ENCODE data around the gene SP140L. TPM values are rescaled to one million over a fixed set of nuclear protein-coding genes. Genes with fewer than 3 reads are reported as not detected.
"Not testable (repeated sequence)": the region's sequence is repeated elsewhere in the genome, so short reads cannot be mapped to it uniquely, and the experiment has no call there.

The SP140L gene
- total RNA-seq, 2 donors from 2014 or later: 3.6 to 15.2 TPM

DNA sequence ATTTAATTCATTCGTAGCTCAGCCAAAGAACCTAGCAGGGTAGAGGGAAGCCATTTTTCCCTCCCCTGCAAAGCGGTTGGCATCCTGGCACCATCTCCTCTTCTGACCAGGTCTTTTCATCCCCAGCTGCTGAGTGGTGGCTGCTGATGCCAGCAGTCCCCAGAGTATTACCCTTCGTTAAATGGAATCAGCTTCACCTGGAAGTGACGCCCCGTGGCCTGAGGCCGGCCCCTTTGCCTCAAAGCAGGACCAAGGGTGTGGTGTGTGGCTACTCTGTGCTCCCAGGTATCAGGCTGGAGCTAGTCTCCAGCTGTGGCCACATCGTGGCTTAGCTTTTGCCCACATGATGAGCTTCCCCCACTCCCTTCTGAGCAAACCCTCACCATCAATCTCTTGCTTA is 76.8 kb downstream of the SP140L start:
- H3K4me1 ChIP-seq (replicated peaks): no peaks in the 10 kb centered on the region
- no peak for DNase-seq (ENCODE audit: low spot score)
- WGBS: 94% methylated on average over 7 of the region's 7 CpGs
- TF ChIP-seq POLR2A (IDR thresholded peaks at IDR 0.05) (no peak), POLR2AphosphoS5 (IDR thresholded peaks at IDR 0.05) (no peak)
- TF ChIP-seq, protein P1, sequence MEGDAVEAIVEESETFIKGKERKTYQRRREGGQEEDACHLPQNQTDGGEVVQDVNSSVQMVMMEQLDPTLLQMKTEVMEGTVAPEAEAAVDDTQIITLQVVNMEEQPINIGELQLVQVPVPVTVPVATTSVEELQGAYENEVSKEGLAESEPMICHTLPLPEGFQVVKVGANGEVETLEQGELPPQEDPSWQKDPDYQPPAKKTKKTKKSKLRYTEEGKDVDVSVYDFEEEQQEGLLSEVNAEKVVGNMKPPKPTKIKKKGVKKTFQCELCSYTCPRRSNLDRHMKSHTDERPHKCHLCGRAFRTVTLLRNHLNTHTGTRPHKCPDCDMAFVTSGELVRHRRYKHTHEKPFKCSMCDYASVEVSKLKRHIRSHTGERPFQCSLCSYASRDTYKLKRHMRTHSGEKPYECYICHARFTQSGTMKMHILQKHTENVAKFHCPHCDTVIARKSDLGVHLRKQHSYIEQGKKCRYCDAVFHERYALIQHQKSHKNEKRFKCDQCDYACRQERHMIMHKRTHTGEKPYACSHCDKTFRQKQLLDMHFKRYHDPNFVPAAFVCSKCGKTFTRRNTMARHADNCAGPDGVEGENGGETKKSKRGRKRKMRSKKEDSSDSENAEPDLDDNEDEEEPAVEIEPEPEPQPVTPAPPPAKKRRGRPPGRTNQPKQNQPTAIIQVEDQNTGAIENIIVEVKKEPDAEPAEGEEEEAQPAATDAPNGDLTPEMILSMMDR (IDR thresholded peaks at IDR 0.05): no peak
- intact Hi-C loops (cut with DNase I): no loop called here
- no peaks in the 10 kb centered on the region for H3K9me3 ChIP-seq
- no peak overlapping the region for H3K27ac ChIP-seq
- H3K27me3 ChIP-seq (replicated peaks; ENCODE audit: insufficient read depth): no peaks in the 10 kb centered on the region
- H3K36me3 ChIP-seq: peaks cover 0 to 7% of the 10 kb centered on the region in 2 donors
- H3K4me3 ChIP-seq: no peak overlapping the region

DNA sequence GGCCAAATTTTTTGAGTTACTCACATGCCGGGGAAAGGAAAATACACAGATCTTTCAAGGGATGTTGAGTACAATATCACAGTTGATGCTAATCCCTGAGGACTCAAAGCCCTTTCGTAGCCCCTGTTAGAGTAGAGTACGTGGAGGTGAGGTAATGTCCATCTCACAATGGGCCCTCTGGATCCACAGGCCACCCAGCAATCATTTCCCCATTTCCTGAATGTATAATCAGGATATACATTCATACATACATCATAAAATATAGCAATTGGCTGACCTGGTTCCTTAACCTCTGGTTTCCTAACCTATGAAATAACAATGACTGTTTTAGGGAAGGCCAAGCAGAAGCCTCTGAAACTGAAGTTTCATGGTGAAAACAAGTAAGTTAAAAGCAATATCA is 78.8 kb downstream of the SP140L start:
- H3K4me1 ChIP-seq (replicated peaks): peaks cover 2% of the 10 kb centered on the region
- no peaks in the 10 kb centered on the region for H3K36me3 ChIP-seq
- no peak for DNase-seq (ENCODE audit: low spot score)
- 93% methylated on average over 3 of the region's 3 CpGs for WGBS
- no peak overlapping the region for H3K27ac ChIP-seq
- H3K4me3 ChIP-seq: no peak overlapping the region
- H3K9me3 ChIP-seq: no peaks in the 10 kb centered on the region
- H3K27me3 ChIP-seq (replicated peaks; ENCODE audit: insufficient read depth): no peaks in the 10 kb centered on the region
- intact Hi-C loops (cut with DNase I): no loop called here
- TF ChIP-seq POLR2A (IDR thresholded peaks at IDR 0.05) (no peak), POLR2AphosphoS5 (IDR thresholded peaks at IDR 0.05) (no peak)
- TF ChIP-seq, protein P1 (IDR thresholded peaks at IDR 0.05): no peak

DNA sequence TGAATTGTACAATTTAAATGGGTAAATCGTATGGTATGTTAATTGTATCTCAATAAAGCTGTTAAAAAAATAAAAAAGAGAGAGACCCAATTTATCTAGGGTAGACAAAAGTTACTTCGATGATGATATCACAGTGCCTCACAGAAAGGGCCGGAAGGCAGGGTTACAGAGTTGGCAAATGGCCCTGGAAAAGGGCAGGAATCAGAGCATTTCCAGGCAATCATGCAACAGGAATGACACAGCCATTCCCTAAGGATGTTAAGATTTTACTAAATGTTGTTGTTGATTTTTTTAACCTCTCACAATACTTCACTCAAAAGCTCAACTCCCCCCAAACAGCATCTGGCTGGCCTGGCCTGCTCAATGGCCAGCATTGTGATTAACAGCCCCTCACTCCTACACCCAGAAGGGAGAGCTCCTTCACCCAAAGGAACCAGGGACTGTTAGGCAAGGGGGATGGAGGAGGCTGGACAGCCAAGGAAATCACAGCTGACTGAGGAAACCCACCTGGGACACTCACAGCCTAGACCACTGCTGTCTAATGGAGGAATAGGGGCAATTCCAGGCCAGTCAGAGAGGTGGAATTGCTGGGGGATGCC is 81.3 kb downstream of the SP140L start:
- intact Hi-C loops (cut with DNase I): no loop called here
- no peaks in the 10 kb centered on the region for H3K36me3 ChIP-seq
- TF ChIP-seq POLR2A (IDR thresholded peaks at IDR 0.05) (no peak), POLR2AphosphoS5 (IDR thresholded peaks at IDR 0.05) (no peak)
- TF ChIP-seq, protein P1 (IDR thresholded peaks at IDR 0.05): no peak
- no peak overlapping the region for H3K4me3 ChIP-seq
- H3K9me3 ChIP-seq: no peaks in the 10 kb centered on the region
- no peak for DNase-seq (ENCODE audit: low spot score)
- H3K27me3 ChIP-seq (replicated peaks; ENCODE audit: insufficient read depth): no peaks in the 10 kb centered on the region
- H3K27ac ChIP-seq: no peak overlapping the region
- peaks cover 6% of the 10 kb centered on the region for H3K4me1 ChIP-seq (replicated peaks)
- 75% methylated on average over 3 of the region's 3 CpGs for WGBS

DNA sequence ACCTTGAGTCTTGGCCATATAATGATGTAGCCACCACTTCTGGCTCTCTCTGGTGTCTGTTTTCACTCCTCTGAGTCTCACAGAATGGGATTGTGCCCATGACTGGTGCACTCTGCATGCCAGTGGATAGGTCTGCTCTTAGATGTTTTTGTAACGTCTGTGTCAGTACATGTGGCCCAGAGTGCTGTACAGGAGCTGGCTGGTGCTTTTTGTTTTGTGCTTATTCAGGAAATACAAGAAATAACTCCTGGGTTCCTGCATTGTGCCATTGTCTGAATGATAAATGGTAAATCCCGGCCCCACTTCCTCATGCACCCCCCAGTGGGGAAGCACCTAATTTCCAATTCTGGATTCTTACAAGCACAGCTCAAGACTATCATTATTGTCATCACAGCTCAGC is 82.3 kb downstream of the SP140L start:
- WGBS: 40% methylated on average over 2 of the region's 2 CpGs
- DNase-seq (ENCODE audit: low spot score); H3K4me1 ChIP-seq (replicated peaks); H3K4me3 ChIP-seq; H3K36me3 ChIP-seq; H3K27me3 ChIP-seq (replicated peaks; ENCODE audit: insufficient read depth); H3K9me3 ChIP-seq; intact Hi-C loops (cut with DNase I); H3K27ac ChIP-seq: not testable (repeated sequence)

DNA sequence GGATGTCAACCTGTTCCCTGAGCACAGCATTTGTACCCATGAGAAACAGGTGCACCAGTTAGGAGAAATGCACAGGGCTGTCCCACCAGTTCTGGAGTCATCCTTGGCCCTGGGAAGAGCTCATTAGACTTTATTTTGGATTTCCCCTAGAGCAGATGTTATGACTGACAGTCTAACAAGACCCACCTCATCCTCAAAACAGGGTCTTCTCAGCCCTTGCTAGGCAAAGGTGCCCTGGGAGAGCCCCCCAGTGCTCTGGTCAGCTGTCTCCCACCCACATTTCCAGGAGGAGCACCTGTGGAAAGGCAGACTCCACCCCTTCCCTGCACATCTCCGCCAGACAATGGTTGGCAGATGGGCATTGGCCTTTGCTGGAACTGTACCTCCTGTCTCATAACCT is 83.3 kb downstream of the SP140L start:
- peaks cover 6% of the 10 kb centered on the region for H3K4me1 ChIP-seq (replicated peaks)

More for the DNA sequence above, 83.3 kb downstream of the SP140L start:
- intact Hi-C loops (cut with DNase I): loop anchor here (10.0 kb wide), 1 partner anchor 305 kb away; the partner anchor contains the start of gene CAB39
- no peak overlapping the region for H3K4me3 ChIP-seq
- TF ChIP-seq POLR2A (IDR thresholded peaks at IDR 0.05) (no peak), POLR2AphosphoS5 (IDR thresholded peaks at IDR 0.05) (no peak)
- TF ChIP-seq, protein P1 (IDR thresholded peaks at IDR 0.05): no peak
- H3K27me3 ChIP-seq (replicated peaks; ENCODE audit: insufficient read depth): no peaks in the 10 kb centered on the region
- 88% methylated on average over 1 of the region's 1 CpG for WGBS
- no peak for DNase-seq (ENCODE audit: low spot score)
- H3K27ac ChIP-seq: no peak overlapping the region
- H3K9me3 ChIP-seq: no peaks in the 10 kb centered on the region
- no peaks in the 10 kb centered on the region for H3K36me3 ChIP-seq

Data from prostate gland (tissue), 2 donors.